Left lung (tissue), 10 donors: ENCODE results near the gene MRPS25. TPM values are rescaled to one million over a fixed set of nuclear protein-coding genes. Genes with fewer than 3 reads are reported as not detected.

ENCODE experiments used
- ATAC-seq: fragments of 200-7000 bp; cut with Tn5 transposase; one replicate; pipeline ENCODE4 v1.9.1; 2020; ENCODE audit warnings: moderate library complexity
- DNase-seq, 4 donors: peaks; one replicate each; pipeline ENCODE4 v3.0.0-alpha.2; 2013 to 2020
- H3K27ac ChIP-seq, 2 donors: fragments of 200-600 bp; sonication (generic) in 1 of 2; one replicate each; pipeline versions ENCODE4 v1.5.0 to v1.8.0; 2020 to 2021
- H3K27me3 ChIP-seq, 2 donors: fragments of 200-600 bp; sonication (generic) in 1 of 2; one replicate each; pipeline versions ENCODE4 v1.5.0 to v1.8.0; 2020 to 2021
- H3K36me3 ChIP-seq, 2 donors: fragments of 200-600 bp; sonication (generic) in 1 of 2; one replicate each; pipeline versions ENCODE4 v1.5.0 to v1.8.0; 2020 to 2021
- H3K4me1 ChIP-seq, 2 donors: fragments of 200-600 bp; one replicate each; pipeline ENCODE4 v1.8.0; 2021
- H3K4me3 ChIP-seq, 2 donors: fragments of 200-600 bp; sonication (generic) in 1 of 2; one replicate each; pipeline versions ENCODE4 v1.5.0 to v1.8.0; 2020 to 2021; ENCODE audit warnings: mild to moderate bottlenecking in 1 of 2
- H3K9me3 ChIP-seq, 2 donors: fragments of 200-600 bp; sonication (generic) in 1 of 2; one replicate each; pipeline versions ENCODE4 v1.5.0 to v1.8.0; 2020 to 2021
- CTCF ChIP-seq, 2 donors: fragments of 200-600 bp; sonication (generic) in 1 of 2; IDR thresholded peaks; one replicate each; pipeline versions ENCODE4 v1.5.0 to v1.8.0; 2021; ENCODE audit warnings: antibody characterized with exemption in 2 of 2
- intact Hi-C, 2 donors: fragments of 100-400 bp; cut with DNase I; formaldehyde crosslinking; loops; one replicate each; pipeline versions ENCODE4 v1.11.2 to v1.14.2; 2022
- polyA plus RNA-seq, 6 donors: library from polyadenylated mRNA; unstranded; fragments of 120-200 nt; gene quantifications; one replicate each; pipeline ENCODE4 v1.2.1, GENCODE V29; 2013; ENCODE audit not compliant: insufficient read length in 6 of 6
- total RNA-seq, 2 donors: library from RNA; stranded (reverse); fragmentation: NEBNext Ultra II Directional; extraction: Animal tissue kit (Norgen Biotek cat#: 25700); gene quantifications; one replicate each; pipeline ENCODE4 v1.2.1, GENCODE V29; 2021
- donor health status: DM: no; HTN: yes; CAD: no.
- donor health status: DM: no; HTN: no; CAD: no.

The MRPS25 gene
- total and polyA plus RNA-seq, 8 donors: 56.0 to 78.7 (median 71.1) TPM

GRCh38 chr3:15053541-15053940, 11.6 kb downstream of the MRPS25 start:
- H3K4me3 ChIP-seq: no peak overlapping the region
- peaks cover 0 to 78% of the 10 kb centered on the region in 2 donors for H3K36me3 ChIP-seq
- no peak for DNase-seq
- H3K27ac ChIP-seq: no peak overlapping the region
- no peak for TF ChIP-seq CTCF (IDR thresholded peaks at IDR 0.05)
- no peaks in the 10 kb centered on the region for H3K9me3 ChIP-seq
- no peaks in the 10 kb centered on the region for H3K4me1 ChIP-seq
- ATAC-seq: no peak
- intact Hi-C loops: no loop called here
- no peaks in the 10 kb centered on the region for H3K27me3 ChIP-seq

GRCh38 chr3:15052335-15053242, 12.5 kb downstream of the MRPS25 start:
- H3K9me3 ChIP-seq: no peaks in the 10 kb centered on the region
- H3K4me1 ChIP-seq: no peaks in the 10 kb centered on the region
- TF ChIP-seq CTCF (IDR thresholded peaks at IDR 0.05): no peak
- H3K36me3 ChIP-seq: peaks cover 0 to 78% of the 10 kb centered on the region in 2 donors
- ATAC-seq: no peak
- H3K27me3 ChIP-seq: no peaks in the 10 kb centered on the region
- intact Hi-C loops: no loop called here
- H3K27ac ChIP-seq: no peak overlapping the region
- H3K4me3 ChIP-seq: no peak overlapping the region
- DNase-seq: peak in 1 of 4 donors; percentile 56

- DNase-seq (no peak), ATAC-seq (peak; percentile 92)
- no peak overlapping the region for H3K4me3 ChIP-seq
- intact Hi-C loops: no loop called here
- H3K27me3 ChIP-seq: no peaks in the 10 kb centered on the region
- H3K9me3 ChIP-seq: no peaks in the 10 kb centered on the region
- H3K36me3 ChIP-seq: peaks cover 0 to 78% of the 10 kb centered on the region in 2 donors
- no peaks in the 10 kb centered on the region for H3K4me1 ChIP-seq
- peak; percentile 41 to 62 for TF ChIP-seq CTCF (IDR thresholded peaks at IDR 0.05)
- H3K27ac ChIP-seq: no peak overlapping the region
Measured at GRCh38 chr3:15051531-15051930, 13.6 kb downstream of the MRPS25 start.

GRCh38 chr3:15050405-15051092, 14.6 kb downstream of the MRPS25 start:
- H3K27me3 ChIP-seq: no peaks in the 10 kb centered on the region
- H3K36me3 ChIP-seq: peaks cover 0 to 83% of the 10 kb centered on the region in 2 donors
- no peaks in the 10 kb centered on the region for H3K4me1 ChIP-seq
- intact Hi-C loops: no loop called here
- no peak for TF ChIP-seq CTCF (IDR thresholded peaks at IDR 0.05)
- ATAC-seq: no peak
- no peak for DNase-seq
- no peak overlapping the region for H3K27ac ChIP-seq
- no peaks in the 10 kb centered on the region for H3K9me3 ChIP-seq
- no peak overlapping the region for H3K4me3 ChIP-seq

- no peaks in the 10 kb centered on the region for H3K9me3 ChIP-seq
- ATAC-seq: no peak
- no peak overlapping the region for H3K4me3 ChIP-seq
- no peak for TF ChIP-seq CTCF (IDR thresholded peaks at IDR 0.05)
- H3K27me3 ChIP-seq: no peaks in the 10 kb centered on the region
- H3K4me1 ChIP-seq: no peaks in the 10 kb centered on the region
- H3K27ac ChIP-seq: no peak overlapping the region
- no peak for DNase-seq
- peaks cover 0 to 92% of the 10 kb centered on the region in 2 donors for H3K36me3 ChIP-seq
- intact Hi-C loops: no loop called here
Measured at GRCh38 chr3:15049584-15049983, 15.5 kb downstream of the MRPS25 start.
